GM18870 (cell line): ENCODE measurements around the gene MAGI2.

Source experiments
- ATAC-seq: cut with Tn5 transposase; IDR thresholded peaks from one replicate; pipeline ENCODE4 v1.9.1; 2021; ENCODE audit warnings: moderate library complexity; ENCODE audit not compliant: unreplicated experiment

The MAGI2 gene

DNA sequence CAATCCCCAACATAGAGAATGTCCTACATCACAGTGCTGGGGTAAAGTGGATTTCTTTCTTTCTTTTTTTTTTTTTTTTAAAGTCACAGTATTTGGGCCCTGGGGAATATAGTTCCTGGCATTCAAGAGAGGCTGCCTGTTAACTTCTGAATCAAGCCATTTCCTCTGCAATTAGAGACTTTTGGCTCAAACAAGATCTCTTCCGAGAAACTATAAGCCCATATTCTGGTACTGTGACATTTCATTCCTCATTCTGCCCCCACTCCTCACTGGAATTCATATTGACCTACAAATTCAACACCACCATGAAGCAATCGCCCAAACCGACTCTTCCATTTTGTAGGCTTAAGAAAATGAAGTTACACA lies 1467.5 kb downstream of the MAGI2 start:
- no peak for ATAC-seq

DNA sequence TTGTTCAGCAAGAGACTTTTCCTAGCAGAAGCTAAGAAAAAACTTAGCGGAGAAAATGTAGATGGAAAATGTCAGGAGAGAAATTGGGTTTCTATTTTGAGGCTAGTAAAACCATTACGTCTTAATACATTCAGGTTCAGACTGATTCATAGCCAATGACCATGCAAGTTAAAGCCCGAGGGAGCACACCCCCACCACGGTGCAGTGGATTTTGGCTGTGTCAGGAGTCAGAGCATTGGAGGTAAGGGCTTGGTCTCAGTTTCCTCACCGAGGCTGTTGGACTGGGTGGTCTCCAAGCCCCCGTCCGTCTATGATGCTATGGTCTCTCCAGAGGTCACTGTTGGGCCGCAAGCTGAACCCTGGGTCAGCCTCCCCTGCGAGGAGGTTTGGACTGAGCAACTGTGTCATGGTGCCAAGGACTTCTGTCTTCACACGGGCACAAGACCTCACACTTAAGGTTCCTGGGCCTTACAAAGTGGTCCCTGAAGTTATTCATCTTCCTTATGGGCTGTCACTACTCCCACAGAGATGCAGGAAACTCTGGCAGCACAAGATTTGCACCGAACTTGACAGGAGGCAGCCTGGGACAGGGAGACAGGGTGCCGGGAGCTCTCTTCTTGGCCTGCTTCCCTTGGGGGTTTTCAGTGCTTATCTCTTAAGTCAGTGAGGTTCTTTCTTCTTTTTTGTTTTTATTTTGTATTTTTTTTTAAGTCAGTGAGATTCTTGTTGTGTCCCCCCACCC lies 1468.1 kb downstream of the MAGI2 start:
- ATAC-seq: no peak

DNA sequence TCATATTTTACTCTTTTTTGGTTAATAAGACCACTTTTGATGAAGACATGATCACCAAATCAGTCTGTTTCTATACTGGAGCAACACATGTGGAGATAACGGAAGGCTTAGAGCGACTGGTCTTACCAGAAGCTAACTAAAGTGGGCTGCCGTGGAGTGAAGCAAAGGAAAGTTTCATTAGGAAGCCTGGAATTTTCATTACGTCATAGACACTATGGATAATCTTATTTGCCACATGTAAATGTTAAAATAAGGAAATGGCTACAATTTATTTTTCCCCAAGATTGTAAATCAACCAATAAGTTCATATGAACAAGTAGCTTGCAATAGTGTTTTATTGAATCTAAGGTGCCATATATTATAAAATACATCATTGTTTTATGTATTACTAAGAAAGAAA lies 1469.5 kb downstream of the MAGI2 start:
- no peak for ATAC-seq

DNA sequence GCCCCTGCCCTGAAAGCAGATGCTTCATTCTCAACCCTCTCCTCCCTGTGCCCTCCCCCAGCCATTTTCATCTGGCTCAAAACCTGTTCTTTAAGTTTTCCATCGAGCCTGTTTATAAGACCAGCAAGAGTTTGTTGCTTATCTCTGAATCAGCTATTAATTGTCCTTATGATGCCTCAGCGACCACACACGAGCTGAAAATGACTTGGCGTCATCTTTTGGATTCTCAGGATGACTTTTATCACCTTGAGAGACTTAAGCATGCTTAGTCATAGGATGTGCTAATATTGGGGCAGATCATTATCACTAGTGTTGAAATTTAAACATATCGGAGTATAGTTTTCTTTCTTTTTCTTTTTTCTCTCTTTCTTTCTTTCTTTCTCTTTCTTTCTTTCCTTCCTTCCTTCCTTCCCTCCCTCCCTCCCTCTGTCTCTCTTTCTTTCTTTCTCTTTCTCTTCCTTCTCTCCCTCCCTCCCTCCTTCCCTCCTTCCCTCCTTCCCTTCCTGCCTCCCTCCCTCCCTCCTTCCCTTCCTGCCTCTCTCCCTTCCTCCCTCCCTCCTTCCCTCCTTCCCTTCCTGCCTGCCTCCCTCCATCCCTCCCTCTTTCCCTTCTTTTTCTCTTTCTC lies 1470.4 kb downstream of the MAGI2 start:
- ATAC-seq: no peak

DNA sequence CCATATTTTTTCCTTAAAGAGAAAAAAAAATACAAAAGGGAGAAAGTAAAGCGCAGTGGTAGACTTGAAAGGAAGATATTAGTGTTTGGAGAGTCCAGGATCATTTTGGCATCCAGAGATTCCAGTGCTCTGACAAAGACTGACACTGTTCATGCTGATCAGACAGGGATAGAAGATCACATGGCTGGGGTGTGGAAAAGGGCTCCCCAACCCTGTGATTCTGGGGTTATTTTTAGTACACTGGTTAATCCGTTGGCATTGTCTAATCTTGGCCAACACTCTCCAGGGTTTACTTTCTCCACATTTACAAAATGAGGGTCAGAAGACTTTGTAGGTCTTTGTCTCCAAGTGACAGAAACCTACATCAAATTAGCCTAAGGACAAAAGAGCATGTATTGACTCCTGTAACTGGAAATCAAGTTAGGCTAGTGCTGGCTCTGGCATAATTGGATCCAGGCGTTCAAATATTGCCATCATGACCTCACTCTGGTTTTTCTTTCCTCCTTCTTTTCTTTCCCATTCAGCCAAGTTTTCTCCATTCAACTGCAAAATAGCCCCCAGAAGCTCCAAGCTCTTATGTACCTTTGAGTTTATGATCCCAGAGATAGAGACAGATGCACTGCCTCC lies 1473.3 kb downstream of the MAGI2 start:
- no peak for ATAC-seq

DNA sequence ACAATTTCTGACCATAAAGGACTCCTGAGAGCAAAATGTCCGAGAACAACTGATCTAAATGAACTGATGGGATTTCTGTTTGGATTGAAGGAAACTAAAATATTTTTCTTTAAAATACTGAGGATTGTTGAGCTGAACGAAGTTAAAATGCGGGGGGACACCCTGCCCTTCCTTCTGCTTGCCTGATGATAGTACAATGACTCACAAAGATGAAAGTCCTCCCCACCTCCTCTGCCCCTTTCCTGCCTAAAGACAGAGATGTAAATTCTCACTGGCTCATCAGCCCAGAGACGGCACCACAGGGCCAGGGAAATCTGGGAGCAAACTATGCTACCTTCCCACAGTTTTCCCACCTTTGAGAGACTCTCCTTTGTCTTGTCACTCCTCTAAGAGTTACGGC lies 1474.2 kb downstream of the MAGI2 start:
- no peak for ATAC-seq

DNA sequence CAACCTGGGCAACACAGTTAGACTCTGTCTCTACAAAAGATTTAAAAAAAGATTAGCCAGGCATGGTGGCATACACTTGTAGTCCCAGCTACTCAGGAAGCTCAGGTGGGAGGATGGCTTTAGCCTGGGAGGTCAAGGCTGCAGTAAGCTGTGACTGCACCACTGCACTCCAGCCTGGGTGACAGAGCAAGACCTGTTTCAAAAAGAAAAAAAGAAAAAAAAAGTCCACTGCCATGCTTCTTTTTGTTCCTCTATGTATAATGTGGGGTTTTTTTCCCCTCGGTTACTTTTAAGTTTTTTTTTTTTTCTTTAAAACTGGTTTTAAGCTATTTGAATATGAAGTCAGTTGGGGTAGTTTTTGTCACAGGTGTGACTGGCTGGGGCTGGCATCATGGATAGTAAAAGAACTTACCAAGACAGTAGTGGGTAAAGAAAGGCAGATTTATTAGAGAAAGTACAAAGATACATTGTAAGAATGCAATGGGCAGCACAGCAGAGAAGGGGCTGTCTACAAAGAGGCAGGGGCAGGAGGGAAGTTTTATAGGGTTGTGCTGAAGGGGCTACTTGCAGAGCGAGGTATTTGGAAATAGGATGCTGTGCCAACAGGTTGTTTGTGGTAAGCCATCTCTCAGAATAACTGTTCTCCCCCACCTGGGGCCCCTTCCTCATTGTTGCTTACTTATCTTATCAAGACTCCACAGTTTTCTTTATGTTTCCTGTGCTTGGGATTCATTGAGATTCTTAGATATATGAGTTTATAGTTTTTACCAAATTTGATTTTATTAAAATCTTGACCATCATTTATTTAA lies 1477.6 kb downstream of the MAGI2 start:
- no peak for ATAC-seq

DNA sequence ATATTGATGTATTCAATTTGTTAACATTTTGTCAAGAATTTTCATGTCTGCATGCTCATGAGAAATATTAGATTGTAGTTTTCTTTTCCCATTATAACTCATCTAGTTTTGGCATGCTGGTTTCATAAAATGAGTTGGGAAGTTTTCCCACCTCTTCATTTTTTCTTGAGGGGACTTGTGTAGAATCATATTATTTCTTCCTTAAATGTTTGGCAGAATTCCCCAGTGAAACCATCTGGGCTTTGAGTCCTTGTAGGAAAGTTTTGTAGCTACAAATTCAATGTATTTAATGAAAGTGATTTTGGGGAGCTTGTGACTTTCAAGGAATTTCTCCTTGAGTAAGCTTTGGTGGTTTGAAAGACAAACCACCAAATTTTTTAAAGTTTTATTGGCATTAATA lies 1481.7 kb downstream of the MAGI2 start:
- ATAC-seq: no peak

DNA sequence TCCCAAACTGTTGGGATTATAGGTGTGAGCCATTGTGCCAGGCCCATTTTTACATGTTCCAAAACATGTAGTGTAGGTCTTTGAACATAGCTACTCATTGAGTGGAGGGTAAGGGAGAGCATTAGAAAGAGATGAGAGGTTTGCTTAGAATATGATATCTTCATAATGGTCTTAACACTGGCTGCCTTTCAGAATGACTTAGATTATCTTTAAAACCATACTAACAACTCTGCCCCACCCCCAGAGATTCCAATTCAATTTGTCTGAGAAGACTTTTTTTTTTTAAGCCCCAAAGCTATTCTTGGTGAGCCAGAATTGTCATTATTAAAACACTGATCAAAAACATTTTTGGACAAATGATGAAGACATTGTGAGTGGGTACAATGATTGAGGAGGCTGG lies 1486.0 kb downstream of the MAGI2 start:
- no peak for ATAC-seq
